TTC549 (cell line): Measurements from ENCODE around the gene IRF2BP1.

ENCODE experiments used
- FAIRE-seq: peaks from 2 replicates; lab custom pipeline; 2012; peaks lifted over from hg19 to GRCh38; lab: Jason Lieb, UNC

The IRF2BP1 gene

GRCh38 chr19:45862564-45863334 lies 23.2 kb downstream of the IRF2BP1 start, which contains the start of gene SYMPK:
SYMPK (minus strand) TSS chr19:45863147; CDS start chr19:45854495, 8,652 bp downstream.
- peak; percentile 88 for FAIRE-seq

- FAIRE-seq = no peak
Observed at GRCh38 chr19:45862271-45862563, 23.7 kb downstream of the IRF2BP1 start.

GRCh38 chr19:45860359-45861259 lies 25.3 kb downstream of the IRF2BP1 start:
- FAIRE-seq = no peak

GRCh38 chr19:45854167-45854778 lies 31.7 kb downstream of the IRF2BP1 start:
- no peak for FAIRE-seq

GRCh38 chr19:45852983-45853382 lies 33.0 kb downstream of the IRF2BP1 start:
- FAIRE-seq = no peak

- FAIRE-seq = no peak
Observed at GRCh38 chr19:45852145-45852750, 33.7 kb downstream of the IRF2BP1 start.

GRCh38 chr19:45848922-45849321 lies 37.0 kb downstream of the IRF2BP1 start:
- FAIRE-seq = no peak

GRCh38 chr19:45847663-45848062 lies 38.3 kb downstream of the IRF2BP1 start:
- FAIRE-seq = no peak

- no peak for FAIRE-seq
Observed at GRCh38 chr19:45842198-45842597, 43.7 kb downstream of the IRF2BP1 start.

GRCh38 chr19:45834970-45835369 lies 51.0 kb downstream of the IRF2BP1 start:
- FAIRE-seq = no peak
